T1000 (cell line): ENCODE results near the gene IHH.

Source experiments
- DNase-seq: peaks from one replicate; lab custom pipeline; 2025; ENCODE audit warnings: mixed read lengths; lab: John Stamatoyannopoulos, UW

IHH gene

DNA sequence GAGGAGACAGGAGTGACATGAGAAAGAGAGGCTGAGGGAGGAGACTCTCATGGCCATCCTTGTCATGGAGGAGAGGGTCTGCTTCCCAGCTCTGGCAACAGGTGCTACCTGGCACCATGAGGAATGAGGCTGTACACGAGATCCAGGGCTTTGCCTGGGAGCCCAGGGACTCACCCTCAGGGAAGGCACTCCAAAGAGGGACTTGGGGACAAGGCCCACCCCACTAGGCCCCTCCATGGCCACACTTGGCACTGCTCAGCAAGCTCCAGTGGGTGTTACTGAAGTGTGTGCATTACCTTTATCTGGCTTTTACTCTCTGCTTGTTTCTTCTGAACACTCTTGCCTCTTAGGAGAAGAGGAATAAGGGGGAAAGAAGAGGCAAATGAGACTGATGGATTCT lies 22.1 kb downstream of the IHH start:
- DNase-seq = no peak

DNA sequence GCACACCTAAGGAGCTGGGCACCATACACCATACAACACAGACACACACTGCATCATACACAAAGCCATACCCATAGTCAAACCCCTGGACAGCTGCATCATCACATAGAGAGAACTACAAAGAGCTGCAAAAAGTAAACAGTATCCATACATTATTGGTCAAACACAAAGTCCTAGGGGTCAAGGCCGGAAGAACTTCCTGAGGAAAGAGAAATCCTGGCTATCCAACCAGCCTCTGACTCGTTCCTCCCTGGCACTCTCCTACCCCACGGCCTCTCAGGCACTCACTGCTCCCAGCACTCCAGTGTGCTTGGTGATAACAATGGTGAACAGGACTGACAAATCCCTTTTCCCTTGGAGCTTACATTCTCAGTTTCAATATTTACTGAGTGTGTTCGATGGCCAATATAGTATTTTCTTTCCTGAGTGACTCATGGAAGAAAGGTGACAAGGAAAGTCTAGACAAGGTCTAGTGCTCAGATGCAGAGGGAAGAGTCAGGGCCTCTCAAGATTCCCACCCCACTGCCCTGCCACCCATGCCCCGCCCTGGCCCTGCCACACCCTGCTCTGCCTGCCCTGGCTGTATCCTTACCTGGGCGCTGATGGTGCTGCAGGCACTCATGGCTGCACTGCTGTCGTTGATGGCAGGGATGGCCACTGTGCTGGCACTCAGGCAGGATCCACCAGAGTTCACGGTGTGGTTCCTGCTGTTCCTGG lies 22.8 kb downstream of the IHH start:
- DNase-seq = no peak

DNA sequence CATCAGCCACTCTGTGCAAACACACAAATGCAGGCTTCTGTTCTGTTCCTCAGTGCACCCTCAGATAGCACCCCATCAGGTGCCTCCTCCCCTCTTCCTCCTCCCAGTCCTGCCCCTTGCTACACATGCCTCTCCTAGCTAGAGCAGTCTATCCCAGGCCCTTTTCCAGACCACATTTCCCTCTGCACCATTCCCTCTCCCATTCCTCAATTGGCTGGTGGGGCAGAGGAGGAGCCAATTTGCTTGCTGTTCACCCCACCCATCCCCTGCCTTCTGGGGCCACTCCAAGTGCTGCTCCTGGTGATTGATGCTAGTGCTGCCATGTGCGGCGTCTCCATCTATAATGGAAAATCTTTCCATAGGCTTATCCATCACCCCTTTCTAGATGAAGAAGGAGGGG lies 24.8 kb downstream of the IHH start:
- no peak for DNase-seq

DNA sequence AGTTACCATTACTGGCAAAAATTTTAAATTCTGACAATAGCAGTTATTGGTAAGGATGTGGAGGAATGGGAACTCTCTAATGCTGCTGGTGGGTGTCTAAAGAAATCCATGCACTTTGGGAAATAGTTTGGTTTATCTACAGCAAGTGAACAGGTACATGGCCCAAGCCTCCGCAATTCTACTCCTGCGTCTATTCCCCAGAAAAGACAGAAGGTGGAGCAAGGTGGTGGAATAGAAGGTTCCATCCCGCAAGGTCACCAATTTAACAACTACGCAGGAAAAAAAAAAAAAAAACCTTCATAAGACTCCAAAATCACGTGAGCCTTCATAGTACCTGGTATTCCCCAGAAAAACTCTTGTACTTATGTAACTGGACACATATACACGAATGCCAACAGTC lies 25.9 kb downstream of the IHH start:
- no peak for DNase-seq

DNA sequence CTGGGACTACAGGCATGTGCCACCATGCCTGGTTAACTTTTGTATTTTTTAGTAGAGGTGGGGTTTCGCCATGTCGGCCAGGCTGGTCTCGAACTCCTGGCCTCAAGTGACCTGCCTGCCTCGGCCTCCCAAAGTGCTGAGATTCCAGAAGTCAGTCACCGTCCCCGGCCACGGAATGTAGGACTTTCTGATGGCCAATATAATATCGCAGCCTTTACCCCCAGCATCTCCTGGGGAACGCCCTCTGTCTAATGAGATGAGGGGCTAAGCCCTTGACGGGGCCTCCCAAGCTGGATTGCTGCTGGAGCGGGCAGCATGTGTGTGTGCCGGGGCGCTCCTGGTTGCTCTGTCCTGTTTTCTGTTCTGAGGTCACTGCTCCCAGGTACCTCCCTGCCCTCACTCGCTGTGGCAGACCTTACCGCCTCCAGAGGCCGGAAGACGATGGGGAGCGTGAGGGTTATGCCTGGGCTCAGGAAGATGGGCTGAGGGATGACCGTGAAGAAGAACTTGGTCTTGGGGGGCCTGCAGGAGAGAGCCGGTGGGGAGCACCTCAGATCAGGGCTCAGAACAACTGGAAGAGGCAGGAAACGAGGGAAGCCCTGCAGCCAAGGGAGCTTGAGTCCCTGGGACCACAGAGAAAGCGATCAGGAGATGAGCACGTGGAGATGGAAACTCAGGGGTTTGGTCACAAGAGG lies 28.5 kb downstream of the IHH start:
- no peak for DNase-seq

DNA sequence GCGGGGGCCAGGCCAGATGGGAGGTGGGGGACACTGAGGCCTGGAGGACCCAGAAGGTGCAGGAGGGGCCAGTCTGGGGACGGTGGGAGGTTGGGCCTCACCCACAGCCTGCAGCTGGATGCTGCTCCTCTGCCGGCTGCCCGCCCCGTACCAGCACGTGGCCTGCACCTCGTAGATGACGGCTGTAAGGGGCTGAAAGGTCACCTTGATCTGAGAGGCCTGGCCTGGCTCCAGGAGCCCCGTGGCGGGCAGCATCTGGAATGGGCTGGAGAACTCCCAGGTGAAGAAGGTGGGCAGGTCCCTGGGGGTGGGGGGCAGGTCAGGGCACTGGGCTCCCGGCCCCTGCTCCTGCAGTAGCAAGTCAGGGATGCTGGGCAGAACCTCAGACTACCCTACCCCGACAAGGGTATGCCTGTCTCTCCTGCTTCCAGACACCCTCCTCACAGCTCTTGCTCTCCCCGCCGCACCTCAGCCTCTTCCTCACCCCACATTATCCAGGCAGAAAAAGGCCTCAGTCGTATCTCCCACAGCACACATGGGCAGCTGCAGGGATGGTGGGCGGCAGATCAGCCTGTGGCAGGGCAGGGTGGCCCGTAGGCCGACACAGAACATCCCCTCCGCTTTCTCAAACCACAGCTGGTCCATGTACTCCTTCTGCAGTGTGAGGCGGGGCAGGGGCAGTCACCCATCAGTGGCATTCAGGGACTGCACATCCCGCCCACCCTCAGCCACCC lies 29.5 kb downstream of the IHH start:
- DNase-seq = no peak

DNA sequence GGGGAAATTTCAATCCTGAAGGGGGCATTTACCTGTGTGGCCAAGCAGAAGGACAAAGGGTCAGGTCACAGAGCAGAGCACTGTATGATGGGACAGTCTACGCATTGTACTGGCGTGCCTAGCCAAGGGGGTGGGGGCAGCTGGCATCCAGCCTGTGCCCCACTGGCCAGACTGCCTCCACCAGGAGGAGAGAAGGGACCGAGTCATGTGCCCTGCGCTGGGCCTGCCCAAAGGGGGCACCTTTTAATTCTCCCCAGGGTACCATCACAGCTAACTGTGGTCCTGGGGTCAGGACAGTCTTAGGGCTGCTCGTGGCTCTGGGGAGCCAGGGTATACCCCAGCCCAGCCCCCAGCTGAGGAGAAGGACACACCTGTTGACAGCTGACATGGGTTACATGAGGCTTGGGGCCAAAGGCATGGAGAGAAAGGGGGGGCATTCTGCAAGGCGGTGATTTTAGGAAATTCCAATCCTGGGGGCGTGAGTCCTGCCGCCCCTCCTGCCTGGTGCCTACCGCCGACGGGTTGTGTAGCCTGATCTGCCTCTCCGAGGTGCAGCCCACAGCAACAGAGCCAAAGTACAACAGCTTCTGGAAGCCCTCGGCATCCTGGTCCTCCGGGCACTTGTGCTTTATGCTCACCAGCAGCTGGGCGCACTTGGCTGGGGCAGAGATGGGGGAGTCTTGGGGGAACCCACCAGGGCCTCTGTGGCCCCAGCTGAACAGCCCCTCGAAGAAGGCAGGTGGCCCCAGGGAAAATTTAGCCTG lies 30.4 kb downstream of the IHH start:
- DNase-seq = no peak

DNA sequence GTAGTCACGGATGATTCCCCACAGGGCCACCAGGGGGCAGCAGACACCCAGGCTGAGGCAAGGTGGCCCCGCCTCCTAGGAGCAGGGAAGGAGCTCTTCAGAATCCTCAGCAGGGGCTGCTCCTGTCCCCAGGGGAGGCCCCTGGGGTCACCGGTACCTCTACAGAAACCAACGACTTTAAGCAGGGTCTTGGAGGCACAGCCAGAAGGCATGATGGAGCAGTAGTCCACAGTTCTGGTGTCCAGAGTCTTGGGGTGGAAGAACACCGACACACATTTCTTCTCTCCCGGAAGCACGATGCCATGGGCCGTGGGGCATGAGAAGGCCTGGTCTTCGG lies 30.9 kb downstream of the IHH start:
- DNase-seq = peak; percentile 60

DNA sequence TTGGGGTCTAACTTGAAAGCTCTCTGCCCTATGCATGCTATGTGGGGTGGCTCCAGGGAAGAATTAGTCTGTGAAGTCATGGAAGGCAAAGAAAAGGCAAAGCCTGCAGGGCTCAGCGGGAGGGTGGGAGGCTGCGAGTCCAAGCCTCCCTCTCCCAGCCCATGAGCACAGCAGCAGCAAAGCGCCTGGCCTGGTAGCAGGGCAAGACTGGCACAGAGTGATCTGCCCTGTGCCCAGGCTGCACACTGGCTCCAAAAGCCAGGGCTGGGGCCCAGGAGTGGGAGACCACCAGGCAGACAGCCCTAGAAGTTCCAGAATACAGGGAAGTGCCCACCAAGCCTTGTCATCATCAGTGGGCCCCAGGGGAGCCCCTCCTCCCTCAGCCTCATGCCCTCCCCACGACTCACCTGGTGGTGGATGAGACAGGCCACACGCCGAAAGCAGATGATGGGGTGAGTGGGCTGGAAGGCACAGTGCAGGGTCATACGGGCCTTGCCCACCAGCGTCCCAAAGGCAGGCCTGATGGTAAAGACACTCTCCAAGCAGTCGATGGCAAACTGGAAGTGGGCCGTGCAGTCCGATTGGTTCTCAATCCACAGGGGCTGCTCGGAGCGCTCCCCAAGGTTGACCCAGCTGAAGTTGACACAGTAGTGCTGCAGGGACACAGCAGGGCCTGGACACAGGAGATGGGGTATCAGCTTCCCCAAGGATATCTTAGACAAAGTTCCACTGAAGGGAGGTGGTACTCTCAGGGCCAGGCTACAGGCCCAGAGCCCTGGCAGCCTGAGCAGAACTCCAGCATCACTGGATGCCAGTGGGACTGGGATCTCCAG lies 31.5 kb downstream of the IHH start:
- no peak for DNase-seq

DNA sequence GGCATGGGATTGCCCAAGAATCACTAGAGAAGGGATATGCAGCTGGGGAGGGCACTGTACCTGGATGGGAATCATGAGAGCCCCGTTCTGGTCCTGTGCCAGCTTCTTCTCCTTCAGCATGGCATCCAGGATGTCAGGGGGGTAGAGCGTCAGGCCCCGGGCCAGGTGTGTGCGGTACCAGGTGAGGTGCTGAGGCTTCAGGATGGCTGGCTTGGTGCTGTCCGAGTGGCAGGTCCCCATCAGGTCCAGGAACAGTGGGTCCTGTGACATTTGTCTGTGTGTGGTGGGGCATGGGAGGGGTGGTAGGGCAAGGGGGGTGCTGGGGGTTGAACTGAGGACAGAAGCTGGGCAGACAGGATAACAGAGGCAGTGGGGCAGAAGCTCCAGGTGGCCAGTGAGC lies 32.6 kb downstream of the IHH start:
- DNase-seq = no peak

DNA sequence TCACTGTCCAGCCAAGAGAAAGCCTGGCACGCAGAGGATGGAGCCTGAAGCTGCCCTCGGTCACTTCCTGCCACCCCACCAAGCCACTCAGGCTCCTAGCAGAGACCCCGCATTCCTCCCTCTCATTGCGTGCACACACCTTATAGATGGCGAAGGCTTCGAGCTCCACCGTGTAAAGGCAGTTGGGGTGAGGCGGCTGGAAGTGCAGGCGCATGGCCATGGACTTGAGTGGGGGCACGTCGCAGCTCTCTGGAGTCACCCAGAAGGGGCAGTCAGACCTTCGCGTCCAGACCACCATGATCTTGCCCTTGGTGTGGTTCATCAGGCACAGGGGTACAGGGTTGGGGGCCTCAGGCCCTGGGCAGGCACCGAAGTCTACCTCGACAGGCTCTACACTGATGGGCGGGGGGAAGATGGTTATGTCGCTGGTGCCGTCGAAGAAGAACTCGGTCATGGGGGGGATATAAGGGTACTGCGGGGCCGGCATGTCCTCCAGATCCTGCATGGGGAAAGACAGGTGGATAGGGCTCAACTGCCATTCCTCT lies 33.1 kb downstream of the IHH start:
- no peak for DNase-seq

DNA sequence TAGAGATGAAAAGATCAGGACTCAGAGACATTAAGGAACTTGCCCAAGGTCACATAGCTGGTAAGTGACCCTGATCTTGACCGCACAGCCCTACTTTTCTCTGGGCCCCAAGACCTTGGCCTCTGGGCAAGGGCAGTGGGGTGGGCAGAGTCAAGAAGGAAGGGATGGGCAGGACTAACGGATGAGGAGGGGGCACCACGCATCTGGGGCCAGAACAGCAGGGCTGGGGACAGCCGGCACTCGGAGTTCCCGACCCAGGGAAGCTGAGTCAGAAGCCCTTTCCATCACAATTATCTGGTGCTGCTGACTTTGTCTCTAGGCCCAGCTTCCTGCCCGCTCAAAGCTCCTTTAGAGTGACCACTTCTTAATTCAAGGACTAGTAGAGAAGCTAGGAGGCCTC lies 33.8 kb downstream of the IHH start:
- DNase-seq = no peak

DNA sequence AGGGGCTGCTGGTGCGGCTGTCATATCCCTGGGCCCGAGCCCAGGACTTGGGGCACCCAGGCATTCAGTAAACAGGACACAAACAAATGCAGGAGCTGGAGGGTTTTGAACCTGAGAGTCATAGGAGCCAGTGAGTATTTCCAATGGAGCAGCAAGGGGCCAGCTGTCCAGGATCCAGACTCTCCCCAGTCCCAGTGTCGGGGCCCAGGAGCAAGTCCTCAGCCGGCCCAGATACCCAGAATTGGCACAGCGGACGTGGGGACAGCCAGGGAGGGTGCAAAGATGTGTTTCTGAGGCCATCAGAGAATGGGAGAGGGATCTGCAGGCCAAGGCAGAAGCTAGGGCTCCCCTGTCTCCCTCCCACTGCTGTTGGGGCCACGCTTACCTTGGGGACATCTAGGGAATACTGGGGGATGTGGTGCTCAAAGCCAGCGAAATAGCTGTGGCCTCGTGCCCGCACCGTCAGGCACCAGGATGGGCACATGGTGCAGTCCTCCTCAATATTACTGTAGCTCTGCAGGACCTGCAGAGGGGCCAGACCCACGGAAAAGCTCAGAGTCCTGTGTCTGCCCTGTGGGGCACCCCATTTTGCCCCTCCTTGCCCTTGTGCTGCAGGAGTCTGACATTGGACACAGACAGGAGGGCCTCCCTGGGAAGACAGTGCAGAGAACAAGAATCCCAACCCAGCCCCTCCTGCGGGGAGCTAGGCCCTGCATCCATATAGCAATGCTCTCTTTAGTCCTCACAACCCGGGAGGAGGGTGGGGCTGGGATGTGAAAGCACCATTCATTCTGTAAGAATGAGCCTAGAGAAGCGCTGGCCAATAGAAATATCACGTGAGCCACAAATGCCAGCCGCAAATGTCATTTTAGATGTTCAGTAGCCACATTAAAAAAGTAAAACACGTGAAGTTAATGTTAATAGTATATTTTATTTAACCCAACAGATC lies 34.8 kb downstream of the IHH start:
- DNase-seq = no peak

DNA sequence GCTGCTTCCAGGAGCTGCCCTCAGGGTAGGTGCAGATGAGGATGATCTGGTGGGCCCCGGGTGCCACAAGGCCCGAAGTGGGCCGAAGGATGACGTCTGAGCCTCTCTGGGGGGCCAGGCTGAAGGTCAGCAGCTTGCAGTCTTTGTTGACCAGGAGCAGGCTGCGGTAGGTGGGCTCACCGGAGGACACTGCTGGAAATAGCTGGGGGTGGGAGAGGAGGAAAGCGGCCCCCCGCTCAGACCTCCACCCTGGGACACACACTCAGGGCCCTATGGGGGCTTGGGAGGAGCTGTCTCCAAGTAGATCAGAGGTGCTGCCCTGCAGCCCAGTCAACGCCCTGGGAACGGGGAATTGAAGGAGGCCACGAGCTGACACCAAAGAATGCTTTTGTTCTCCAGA lies 36.7 kb downstream of the IHH start:
- no peak for DNase-seq

DNA sequence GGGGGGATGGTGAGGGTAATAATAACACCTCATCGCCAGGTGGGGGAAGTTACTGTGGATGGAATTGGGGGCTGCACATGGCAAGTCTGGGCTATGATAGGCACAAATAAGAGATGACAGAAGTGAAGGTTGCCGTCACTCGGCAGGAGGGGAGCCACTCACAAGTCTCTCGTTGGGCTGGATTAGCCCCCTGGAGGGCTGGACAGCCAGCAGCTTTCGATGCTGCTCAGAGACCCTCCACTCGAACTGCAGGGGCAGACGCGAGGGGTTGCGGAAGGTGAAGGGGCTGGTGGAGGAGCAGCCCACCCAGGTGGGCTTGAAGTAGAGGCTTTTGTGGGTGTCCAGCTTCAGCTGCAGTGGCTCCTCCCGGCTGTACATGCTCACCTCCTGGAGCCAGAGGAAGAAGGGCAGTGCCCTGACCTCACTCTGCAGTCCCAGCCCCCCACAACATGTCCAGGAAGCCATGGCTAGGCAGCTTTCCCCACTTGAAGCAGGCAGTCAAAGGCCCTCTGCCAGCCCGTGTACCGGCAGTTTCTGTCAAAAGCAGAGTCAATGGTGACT lies 37.6 kb downstream of the IHH start:
- DNase-seq = no peak

DNA sequence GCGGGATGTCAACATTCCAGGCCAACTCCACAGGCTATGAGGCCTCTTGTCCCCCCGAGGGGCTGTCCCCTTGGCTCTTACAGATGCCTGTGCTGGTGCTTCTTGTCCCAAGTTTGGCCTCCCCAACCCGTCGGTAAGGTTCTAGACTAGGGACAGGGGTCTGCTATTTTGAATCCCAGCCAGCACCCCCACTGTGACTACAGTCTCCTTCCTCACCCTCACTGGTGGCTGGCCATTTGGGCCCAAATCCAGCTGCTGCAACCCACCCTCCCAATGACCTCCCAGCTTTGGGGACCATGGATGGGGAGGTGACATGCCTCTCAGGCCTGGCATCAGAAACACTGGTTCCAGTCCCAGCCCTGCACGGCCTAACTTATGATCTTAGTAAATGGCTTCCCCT lies 38.1 kb downstream of the IHH start:
- no peak for DNase-seq

DNA sequence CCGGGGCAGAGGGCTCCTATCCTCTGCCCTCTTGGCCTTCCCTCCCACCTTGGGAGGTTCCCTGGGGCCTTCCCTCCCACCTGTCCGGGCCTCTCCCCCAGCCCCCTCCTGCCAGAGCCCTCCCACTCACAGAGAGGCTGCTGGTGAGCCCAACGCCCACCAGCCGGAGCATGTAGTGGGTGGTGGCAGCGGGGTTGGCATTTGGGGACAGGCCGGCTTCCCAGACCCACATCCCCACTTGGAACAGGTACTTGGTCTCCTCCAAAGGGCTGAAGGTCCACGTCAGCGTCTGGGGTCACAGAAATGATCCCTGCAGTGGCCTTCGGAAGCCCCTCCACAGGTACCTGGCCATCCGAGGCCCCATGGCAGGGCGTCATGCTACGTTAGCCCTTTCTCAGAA lies 38.7 kb downstream of the IHH start:
- DNase-seq = no peak

DNA sequence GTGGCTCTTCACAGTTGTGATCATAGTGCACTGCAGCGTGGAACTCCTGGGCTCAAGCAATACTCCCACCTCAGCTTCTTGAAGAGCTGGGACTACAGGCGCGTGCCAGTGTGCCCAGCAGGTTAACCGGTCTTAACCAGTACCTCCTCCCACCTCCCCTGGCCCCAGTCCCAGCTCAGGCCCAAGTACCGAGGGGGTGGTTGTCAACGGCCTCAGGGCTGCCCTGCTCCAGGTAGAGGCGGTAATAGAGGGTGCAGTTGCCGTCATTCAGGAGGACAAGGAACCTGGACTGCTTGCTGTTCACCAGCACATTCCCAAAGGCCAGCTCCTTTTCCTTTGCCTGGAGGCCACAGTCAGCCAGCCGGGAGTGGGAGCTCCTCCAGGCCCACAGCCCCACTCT lies 39.1 kb downstream of the IHH start:
- no peak for DNase-seq

DNA sequence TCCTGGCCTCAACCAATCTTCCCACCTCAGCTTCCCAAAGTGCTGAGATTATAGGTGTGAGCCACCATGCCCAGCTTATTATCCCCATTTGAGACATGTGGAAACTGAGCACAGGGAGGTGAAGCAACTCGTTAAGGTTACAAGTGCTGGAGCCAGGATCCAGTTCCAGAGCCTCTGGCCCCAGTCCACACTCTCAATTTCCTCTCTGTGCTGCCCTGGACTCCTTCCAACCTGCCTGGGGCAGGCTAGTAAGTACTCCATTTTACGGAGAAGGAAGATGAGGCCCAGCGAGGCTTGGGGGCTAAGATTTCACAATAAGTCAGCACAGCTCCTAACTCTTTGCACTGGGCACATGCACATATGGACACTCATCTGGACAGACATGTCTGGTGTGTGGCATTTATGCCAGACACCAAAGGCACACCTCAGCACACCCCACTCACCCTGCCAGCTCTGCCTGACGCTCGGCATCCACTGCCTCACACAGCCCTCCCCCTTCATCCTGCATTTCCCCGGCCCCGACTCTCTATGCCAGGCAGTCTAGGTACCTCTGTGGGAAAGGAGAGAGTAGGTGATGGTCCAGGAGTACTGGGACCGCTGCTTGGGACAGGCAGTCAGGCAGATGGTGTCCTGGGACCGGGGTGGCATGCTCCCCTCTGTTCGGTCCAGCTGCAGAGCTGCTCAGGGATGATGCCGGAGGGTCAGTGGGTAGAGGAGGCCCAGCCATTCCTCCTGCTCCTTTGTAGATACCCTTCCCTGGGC lies 39.9 kb downstream of the IHH start:
- DNase-seq = no peak
